ENCODE data around the gene MAEA.

Gene MAEA

GRCh38 chr4:1295405-1296055, 5.8 kb downstream of the MAEA start:
- no peak overlapping the region for H3K9ac ChIP-seq (ENCODE audit: low read depth, low read length, poor library complexity)
- no peak overlapping the region for H3K4me2 ChIP-seq (ENCODE audit: insufficient read depth, low read length, poor library complexity, severe bottlenecking)
- WGBS, 2 donors (ENCODE audit: extremely low coverage in 2 of 2, insufficient read length in 2 of 2, insufficient replicate concordance in 1 of 2) = no CpG with 5 or more reads among the region's 24 CpGs
- no peak overlapping the region for H3K4ac ChIP-seq (ENCODE audit: low read length)
- H3K4me3 ChIP-seq (ENCODE audit: low read length in 2 of 2) = no peak overlapping the region
- H3K14ac ChIP-seq (ENCODE audit: low read length) = no peak overlapping the region
- no peak overlapping the region for H4K91ac ChIP-seq (ENCODE audit: low read depth, low read length, poor library complexity)
- peaks cover 9 to 49% of the 10 kb centered on the region in 2 donors for H3K36me3 ChIP-seq (replicated peaks in 1 of 2; ENCODE audit: control insufficient read depth in 2 of 2, insufficient read depth in 2 of 2, low read length in 2 of 2)
- H2BK15ac ChIP-seq (ENCODE audit: low read length) = no peak overlapping the region
- H3K9me3 ChIP-seq (replicated peaks in 1 of 2; ENCODE audit: control insufficient read depth in 2 of 2, insufficient read depth in 1 of 2, low read depth in 1 of 2, low read length in 2 of 2) = no peaks in the 10 kb centered on the region
- H3K27me3 ChIP-seq (ENCODE audit: control insufficient read depth in 3 of 3, insufficient read depth in 3 of 3, low read depth in 1 of 3, low read length in 3 of 3) = no peaks in the 10 kb centered on the region
- peak overlapping the region; percentile 45 for H3K23ac ChIP-seq (ENCODE audit: low read depth, low read length, poor library complexity)
- H2BK120ac ChIP-seq (ENCODE audit: low read depth, low read length) = no peak overlapping the region
- no peak overlapping the region for H2BK12ac ChIP-seq (ENCODE audit: low read length)
- H2AK5ac ChIP-seq (ENCODE audit: low read depth, low read length) = no peak overlapping the region
- no peak for DNase-seq (ENCODE audit: low spot score)
- H4K8ac ChIP-seq (ENCODE audit: low read depth, low read length) = no peak overlapping the region
- no peak overlapping the region for H2BK5ac ChIP-seq (ENCODE audit: low read length)
- H2AFZ ChIP-seq (ENCODE audit: low read length) = no peak overlapping the region
- peaks cover 41% of the 10 kb centered on the region for H3K79me1 ChIP-seq (ENCODE audit: low read depth, low read length)
- H3K27ac ChIP-seq (replicated peaks; ENCODE audit: low read length) = no peak overlapping the region
- H3K18ac ChIP-seq (ENCODE audit: low read length) = no peak overlapping the region
- H3K4me1 ChIP-seq (ENCODE audit: control insufficient read depth in 2 of 2, insufficient read depth in 1 of 2, low read depth in 1 of 2, low read length in 2 of 2) = peaks cover 7 to 14% of the 10 kb centered on the region in 2 donors

GRCh38 chr4:1296324-1297022, 6.8 kb downstream of the MAEA start:
- Histone ChIP-seq H2BK15ac (ENCODE audit: low read length) (no peak overlapping the region), H2AFZ (ENCODE audit: low read length) (no peak overlapping the region), H3K4me1 (ENCODE audit: control insufficient read depth in 2 of 2, insufficient read depth in 1 of 2, low read depth in 1 of 2, low read length in 2 of 2) (peaks cover 0 to 5% of the 10 kb centered on the region in 2 donors), H3K23ac (ENCODE audit: low read depth, low read length, poor library complexity) (peak overlapping the region; percentile 86), H2BK12ac (ENCODE audit: low read length) (no peak overlapping the region), H3K4me3 (ENCODE audit: low read length in 2 of 2) (no peak overlapping the region), H3K4ac (ENCODE audit: low read length) (no peak overlapping the region), H3K14ac (ENCODE audit: low read length) (no peak overlapping the region), H2AK5ac (ENCODE audit: low read depth, low read length) (no peak overlapping the region), H4K8ac (ENCODE audit: low read depth, low read length) (no peak overlapping the region), H3K9me3 (replicated peaks in 1 of 2; ENCODE audit: control insufficient read depth in 2 of 2, insufficient read depth in 1 of 2, low read depth in 1 of 2, low read length in 2 of 2) (no peaks in the 10 kb centered on the region), H3K18ac (ENCODE audit: low read length) (no peak overlapping the region), H4K91ac (ENCODE audit: low read depth, low read length, poor library complexity) (no peak overlapping the region), H3K4me2 (ENCODE audit: insufficient read depth, low read length, poor library complexity, severe bottlenecking) (no peak overlapping the region), H3K27me3 (ENCODE audit: control insufficient read depth in 3 of 3, insufficient read depth in 3 of 3, low read depth in 1 of 3, low read length in 3 of 3) (no peaks in the 10 kb centered on the region), H3K27ac (replicated peaks; ENCODE audit: low read length) (no peak overlapping the region), H2BK5ac (ENCODE audit: low read length) (no peak overlapping the region), H2BK120ac (ENCODE audit: low read depth, low read length) (no peak overlapping the region), H3K9ac (ENCODE audit: low read depth, low read length, poor library complexity) (no peak overlapping the region), H3K79me1 (ENCODE audit: low read depth, low read length) (peaks cover 40% of the 10 kb centered on the region), H3K36me3 (replicated peaks in 1 of 2; ENCODE audit: control insufficient read depth in 2 of 2, insufficient read depth in 2 of 2, low read length in 2 of 2) (peaks cover 9 to 58% of the 10 kb centered on the region in 2 donors)
- no CpG with 5 or more reads among the region's 18 CpGs for WGBS, 2 donors (ENCODE audit: extremely low coverage in 2 of 2, insufficient read length in 2 of 2, insufficient replicate concordance in 1 of 2)
- DNase-seq (ENCODE audit: low spot score) = no peak

- Histone ChIP-seq H2BK120ac (ENCODE audit: low read depth, low read length) (no peak overlapping the region), H3K4me3 (ENCODE audit: low read length in 2 of 2) (no peak overlapping the region), H4K8ac (ENCODE audit: low read depth, low read length) (no peak overlapping the region), H3K27ac (replicated peaks; ENCODE audit: low read length) (no peak overlapping the region), H3K4ac (ENCODE audit: low read length) (no peak overlapping the region), H3K4me2 (ENCODE audit: insufficient read depth, low read length, poor library complexity, severe bottlenecking) (no peak overlapping the region), H3K79me1 (ENCODE audit: low read depth, low read length) (peaks cover 38% of the 10 kb centered on the region), H3K18ac (ENCODE audit: low read length) (no peak overlapping the region), H3K36me3 (replicated peaks in 1 of 2; ENCODE audit: control insufficient read depth in 2 of 2, insufficient read depth in 2 of 2, low read length in 2 of 2) (peaks cover 9 to 61% of the 10 kb centered on the region in 2 donors), H2BK12ac (ENCODE audit: low read length) (no peak overlapping the region), H3K27me3 (ENCODE audit: control insufficient read depth in 3 of 3, insufficient read depth in 3 of 3, low read depth in 1 of 3, low read length in 3 of 3) (no peaks in the 10 kb centered on the region), H3K23ac (ENCODE audit: low read depth, low read length, poor library complexity) (no peak overlapping the region), H3K4me1 (ENCODE audit: control insufficient read depth in 2 of 2, insufficient read depth in 1 of 2, low read depth in 1 of 2, low read length in 2 of 2) (peaks cover 0 to 5% of the 10 kb centered on the region in 2 donors), H2AFZ (ENCODE audit: low read length) (no peak overlapping the region), H2BK5ac (ENCODE audit: low read length) (no peak overlapping the region), H2AK5ac (ENCODE audit: low read depth, low read length) (no peak overlapping the region), H2BK15ac (ENCODE audit: low read length) (no peak overlapping the region), H3K9ac (ENCODE audit: low read depth, low read length, poor library complexity) (no peak overlapping the region), H3K9me3 (replicated peaks in 1 of 2; ENCODE audit: control insufficient read depth in 2 of 2, insufficient read depth in 1 of 2, low read depth in 1 of 2, low read length in 2 of 2) (no peaks in the 10 kb centered on the region), H3K14ac (ENCODE audit: low read length) (no peak overlapping the region), H4K91ac (ENCODE audit: low read depth, low read length, poor library complexity) (no peak overlapping the region)
- no peak for DNase-seq (ENCODE audit: low spot score)
- WGBS, 2 donors (ENCODE audit: extremely low coverage in 2 of 2, insufficient read length in 2 of 2, insufficient replicate concordance in 1 of 2) = no CpG with 5 or more reads among the region's 22 CpGs
Measured at GRCh38 chr4:1297023-1297395, 7.3 kb downstream of the MAEA start.

- Histone ChIP-seq H3K18ac (ENCODE audit: low read length) (no peak overlapping the region), H3K23ac (ENCODE audit: low read depth, low read length, poor library complexity) (no peak overlapping the region), H2BK12ac (ENCODE audit: low read length) (no peak overlapping the region), H3K4me2 (ENCODE audit: insufficient read depth, low read length, poor library complexity, severe bottlenecking) (peak overlapping the region; percentile 15), H3K9me3 (replicated peaks in 1 of 2; ENCODE audit: control insufficient read depth in 2 of 2, insufficient read depth in 1 of 2, low read depth in 1 of 2, low read length in 2 of 2) (no peaks in the 10 kb centered on the region), H2AFZ (ENCODE audit: low read length) (no peak overlapping the region), H3K14ac (ENCODE audit: low read length) (peak overlapping the region; percentile 79), H3K27ac (replicated peaks; ENCODE audit: low read length) (no peak overlapping the region), H2BK5ac (ENCODE audit: low read length) (no peak overlapping the region), H3K4me1 (ENCODE audit: control insufficient read depth in 2 of 2, insufficient read depth in 1 of 2, low read depth in 1 of 2, low read length in 2 of 2) (peaks cover 0 to 5% of the 10 kb centered on the region in 2 donors), H3K36me3 (replicated peaks in 1 of 2; ENCODE audit: control insufficient read depth in 2 of 2, insufficient read depth in 2 of 2, low read length in 2 of 2) (peaks cover 5 to 63% of the 10 kb centered on the region in 2 donors), H2AK5ac (ENCODE audit: low read depth, low read length) (no peak overlapping the region), H3K4ac (ENCODE audit: low read length) (no peak overlapping the region), H3K79me1 (ENCODE audit: low read depth, low read length) (peaks cover 37% of the 10 kb centered on the region), H2BK15ac (ENCODE audit: low read length) (no peak overlapping the region), H3K9ac (ENCODE audit: low read depth, low read length, poor library complexity) (peak overlapping the region; percentile 57), H4K8ac (ENCODE audit: low read depth, low read length) (no peak overlapping the region), H3K4me3 (ENCODE audit: low read length in 2 of 2) (no peak overlapping the region), H4K91ac (ENCODE audit: low read depth, low read length, poor library complexity) (no peak overlapping the region), H3K27me3 (ENCODE audit: control insufficient read depth in 3 of 3, insufficient read depth in 3 of 3, low read depth in 1 of 3, low read length in 3 of 3) (no peaks in the 10 kb centered on the region), H2BK120ac (ENCODE audit: low read depth, low read length) (no peak overlapping the region)
- no CpG with 5 or more reads among the region's 32 CpGs for WGBS, 2 donors (ENCODE audit: extremely low coverage in 2 of 2, insufficient read length in 2 of 2, insufficient replicate concordance in 1 of 2)
- no peak for DNase-seq (ENCODE audit: low spot score)
Measured at GRCh38 chr4:1297456-1298325, 8.0 kb downstream of the MAEA start.
